Vagina (tissue), 2 donors: ENCODE data around the gene GYPC. TPM values are rescaled to one million over a fixed set of nuclear protein-coding genes. Genes with fewer than 3 reads are reported as not detected.

Source experiments
- DNase-seq, 2 donors: peaks; one replicate each; pipeline ENCODE4 v3.0.0-alpha.2; 2017; ENCODE audit errors: extremely low spot score in 2 of 2
- H3K27ac ChIP-seq: fragments of 200-600 bp; sonication (generic); one replicate; pipeline ENCODE4 v1.5.1; 2019
- H3K27me3 ChIP-seq: fragments of 200-600 bp; sonication (generic); one replicate; pipeline ENCODE4 v1.5.1; 2019
- H3K36me3 ChIP-seq, 2 donors: fragments of 200-600 bp; sonication (generic); one replicate each; pipeline ENCODE4 v1.5.1; 2017 to 2019
- H3K4me1 ChIP-seq: fragments of 200-600 bp; sonication (generic); one replicate; pipeline ENCODE4 v1.5.1; 2019
- H3K4me3 ChIP-seq, 2 donors: fragments of 200-600 bp; sonication (generic); 1 replicate in 1 of 2; 2 replicates in 1 of 2; pipeline ENCODE4 v1.5.1; 2016 to 2019
- H3K9me3 ChIP-seq: fragments of 200-600 bp; sonication (generic); one replicate; pipeline ENCODE4 v1.5.1; 2019
- POLR2A ChIP-seq, 2 donors: fragments of 450-650 bp; IDR thresholded peaks; one replicate each; pipeline ENCODE4 v1.6.1; 2017; ENCODE audit warnings: antibody characterized with exemption in 2 of 2, mild to moderate bottlenecking in 2 of 2, moderate library complexity in 2 of 2
- POLR2AphosphoS5 ChIP-seq, 2 donors: sonication (generic); formaldehyde crosslinking; IDR thresholded peaks; one replicate each; pipeline ENCODE4 v1.9.0; 2017; ENCODE audit warnings: antibody characterized with exemption in 2 of 2, mild to moderate bottlenecking in 2 of 2, low read depth in 1 of 2; ENCODE audit not compliant: insufficient read depth in 1 of 2
- intact Hi-C: fragments of 100-400 bp; cut with DNase I; formaldehyde crosslinking; loops from one replicate; pipeline ENCODE4 v1.15.1; 2023
- total RNA-seq: library from RNA; depleted of rRNA; stranded (reverse); fragments of >200 nt; gene quantifications from one replicate; pipeline ENCODE4 v1.2.3, GENCODE V29; 2016
- TF ChIP-seq, protein P1 (sequence below), 3 experiments: fragments of 450-650 bp in 2 of 3; fragments of 200-600 bp in 1 of 3; sonication (generic) in 1 of 3; IDR thresholded peaks; one replicate each; pipeline ENCODE4 v1.5.1; 2017 to 2019; ENCODE audit warnings: antibody characterized with exemption in 3 of 3, mild to moderate bottlenecking in 2 of 3, moderate library complexity in 2 of 3

GYPC gene
- total RNA-seq, 1 donor from 2014 or later, result 84.2 TPM

DNA sequence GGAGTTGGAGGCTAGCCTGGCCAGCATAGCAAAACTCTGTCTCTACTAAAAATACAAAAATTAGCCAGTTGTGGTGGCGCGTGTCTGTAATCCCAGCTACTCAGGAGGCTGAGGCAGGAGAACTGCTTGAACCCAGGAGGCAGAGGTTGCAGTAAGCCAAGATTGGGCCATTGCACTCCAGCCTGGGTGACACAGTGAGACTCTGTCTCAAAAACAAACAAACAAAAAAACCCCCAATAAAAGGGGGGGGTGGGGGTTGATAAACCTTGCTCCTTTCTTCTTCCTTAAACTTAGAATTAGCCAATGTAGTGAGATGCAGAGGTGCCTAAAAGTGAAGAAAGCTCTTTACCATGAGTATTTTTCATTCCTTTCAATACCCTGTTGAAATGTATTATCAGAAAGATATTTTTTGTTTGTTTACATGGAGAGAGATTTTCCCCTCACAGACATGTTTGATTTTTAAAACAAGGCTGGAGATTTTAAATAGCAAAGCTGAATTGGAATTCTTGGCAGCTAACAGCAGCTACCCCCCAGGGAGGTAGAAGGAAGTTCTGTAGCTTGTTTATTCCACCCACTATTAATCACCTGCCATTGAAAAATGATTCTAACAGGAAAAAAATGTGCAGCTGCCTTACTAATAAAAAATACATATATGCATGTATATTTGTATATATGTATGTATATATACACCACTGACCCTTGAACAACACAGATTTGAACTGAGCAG is 48.6 kb downstream of the GYPC start:
- intact Hi-C loops, result no loop called here
- Histone ChIP-seq H3K27ac (no peak overlapping the region), H3K4me3 (no peak overlapping the region), H3K9me3 (no peaks in the 10 kb centered on the region), H3K4me1 (peaks cover 12% of the 10 kb centered on the region), H3K36me3 (no peaks in the 10 kb centered on the region), H3K27me3 (no peaks in the 10 kb centered on the region)
- DNase-seq, result no peak
- TF ChIP-seq POLR2AphosphoS5 (IDR thresholded peaks at IDR 0.05; ENCODE audit: insufficient read depth in 1 of 2, low read depth in 1 of 2) (no peak), POLR2A (IDR thresholded peaks at IDR 0.05) (no peak)
- TF ChIP-seq, protein P1, sequence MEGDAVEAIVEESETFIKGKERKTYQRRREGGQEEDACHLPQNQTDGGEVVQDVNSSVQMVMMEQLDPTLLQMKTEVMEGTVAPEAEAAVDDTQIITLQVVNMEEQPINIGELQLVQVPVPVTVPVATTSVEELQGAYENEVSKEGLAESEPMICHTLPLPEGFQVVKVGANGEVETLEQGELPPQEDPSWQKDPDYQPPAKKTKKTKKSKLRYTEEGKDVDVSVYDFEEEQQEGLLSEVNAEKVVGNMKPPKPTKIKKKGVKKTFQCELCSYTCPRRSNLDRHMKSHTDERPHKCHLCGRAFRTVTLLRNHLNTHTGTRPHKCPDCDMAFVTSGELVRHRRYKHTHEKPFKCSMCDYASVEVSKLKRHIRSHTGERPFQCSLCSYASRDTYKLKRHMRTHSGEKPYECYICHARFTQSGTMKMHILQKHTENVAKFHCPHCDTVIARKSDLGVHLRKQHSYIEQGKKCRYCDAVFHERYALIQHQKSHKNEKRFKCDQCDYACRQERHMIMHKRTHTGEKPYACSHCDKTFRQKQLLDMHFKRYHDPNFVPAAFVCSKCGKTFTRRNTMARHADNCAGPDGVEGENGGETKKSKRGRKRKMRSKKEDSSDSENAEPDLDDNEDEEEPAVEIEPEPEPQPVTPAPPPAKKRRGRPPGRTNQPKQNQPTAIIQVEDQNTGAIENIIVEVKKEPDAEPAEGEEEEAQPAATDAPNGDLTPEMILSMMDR (IDR thresholded peaks at IDR 0.05), result no peak

DNA sequence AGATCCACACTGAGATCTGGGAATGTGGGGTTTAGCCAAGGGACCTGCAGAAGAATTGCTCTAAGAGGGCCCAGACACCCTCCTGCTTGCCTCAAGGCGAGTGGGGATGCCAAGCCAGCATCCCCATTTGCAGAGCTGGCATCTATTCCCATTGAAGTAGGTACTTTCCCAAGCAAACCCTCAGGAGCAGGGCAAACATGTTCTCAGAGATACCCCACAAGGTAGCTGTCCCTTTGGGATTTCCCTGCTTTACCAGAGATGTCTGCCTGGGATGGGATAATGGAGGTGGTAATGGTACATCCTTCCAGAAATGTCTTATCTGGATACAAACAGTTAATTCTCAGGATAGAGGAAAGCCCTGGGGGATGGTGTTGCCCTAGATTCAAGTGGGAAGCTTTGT is 51.2 kb downstream of the GYPC start:
- intact Hi-C loops, result no loop called here
- Histone ChIP-seq H3K27ac (no peak overlapping the region), H3K27me3 (no peaks in the 10 kb centered on the region), H3K4me1 (peaks cover 8% of the 10 kb centered on the region), H3K4me3 (no peak overlapping the region), H3K9me3 (no peaks in the 10 kb centered on the region), H3K36me3 (no peaks in the 10 kb centered on the region)
- TF ChIP-seq, protein P1 (IDR thresholded peaks at IDR 0.05), result no peak
- TF ChIP-seq POLR2A (IDR thresholded peaks at IDR 0.05) (no peak), POLR2AphosphoS5 (IDR thresholded peaks at IDR 0.05; ENCODE audit: insufficient read depth in 1 of 2, low read depth in 1 of 2) (no peak)
- peak; percentile 43 to 64 for DNase-seq

DNA sequence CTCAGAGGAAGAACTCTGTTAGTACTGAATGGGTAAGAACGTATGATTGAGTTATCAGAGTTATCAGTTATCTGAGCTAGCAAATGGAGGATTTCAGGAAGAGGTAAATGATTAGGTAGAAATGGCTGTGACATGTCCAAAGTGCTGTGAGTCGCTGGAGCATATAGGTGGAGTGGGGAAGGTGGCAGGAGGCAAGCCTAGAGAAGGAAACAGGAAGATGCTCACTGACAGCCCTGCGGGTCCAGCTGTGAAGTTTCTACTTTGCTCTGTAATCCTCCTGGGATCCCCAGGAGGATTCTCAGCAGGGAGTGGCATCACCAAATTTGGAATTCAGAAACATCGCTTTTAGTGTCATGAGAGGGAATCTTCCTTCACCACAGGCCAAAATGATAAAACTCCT is 52.0 kb downstream of the GYPC start:
- Histone ChIP-seq H3K27me3 (no peaks in the 10 kb centered on the region), H3K4me1 (peaks cover 6% of the 10 kb centered on the region), H3K4me3 (no peak overlapping the region), H3K27ac (no peak overlapping the region), H3K9me3 (no peaks in the 10 kb centered on the region), H3K36me3 (no peaks in the 10 kb centered on the region)
- peak; percentile 18 to 19 for DNase-seq
- intact Hi-C loops, result no loop called here
- TF ChIP-seq, protein P1 (IDR thresholded peaks at IDR 0.05), result no peak
- TF ChIP-seq POLR2AphosphoS5 (IDR thresholded peaks at IDR 0.05; ENCODE audit: insufficient read depth in 1 of 2, low read depth in 1 of 2), result no peak
- TF ChIP-seq POLR2A (IDR thresholded peaks at IDR 0.05), result no peak

DNA sequence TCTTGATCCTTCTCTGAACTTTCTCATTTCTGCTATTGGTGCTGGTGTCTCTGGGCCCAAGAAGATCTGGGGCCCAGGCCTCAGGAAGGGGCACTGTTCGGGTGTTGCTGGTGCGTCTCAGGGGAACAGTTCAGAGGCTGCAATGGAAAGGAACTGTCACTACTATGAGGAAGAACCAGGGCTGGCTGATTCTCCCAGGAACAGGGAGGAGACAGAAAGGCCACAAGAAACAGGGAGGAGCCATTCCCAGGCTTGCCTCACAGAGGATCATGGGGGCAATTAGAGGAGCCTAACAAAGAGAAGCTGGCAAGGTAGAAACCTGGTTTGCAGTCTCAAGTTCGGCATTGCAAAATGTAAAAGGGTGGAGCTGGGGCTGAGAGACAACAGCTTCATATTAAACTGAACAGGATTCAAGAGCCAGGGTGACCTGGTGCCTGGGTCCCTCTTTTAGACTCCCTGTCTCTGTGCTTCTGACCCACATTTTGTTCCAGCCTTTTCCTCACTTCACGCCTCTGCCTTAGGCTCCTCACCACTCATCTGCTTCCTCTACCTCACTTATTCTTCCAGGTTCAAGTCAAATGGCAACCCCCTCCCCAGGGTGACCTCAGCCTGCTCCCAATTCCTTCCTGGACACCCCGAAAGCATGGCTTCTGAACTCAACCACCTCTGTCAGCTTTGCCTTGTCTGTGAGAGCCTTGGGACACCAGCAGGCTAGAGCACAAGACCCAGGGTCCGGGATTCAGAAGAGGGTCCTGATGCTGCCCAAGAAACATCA is 58.4 kb downstream of the GYPC start:
- Histone ChIP-seq H3K36me3 (no peaks in the 10 kb centered on the region), H3K4me3 (no peak overlapping the region), H3K27ac (no peak overlapping the region), H3K4me1 (no peaks in the 10 kb centered on the region), H3K9me3 (no peaks in the 10 kb centered on the region), H3K27me3 (no peaks in the 10 kb centered on the region)
- intact Hi-C loops, result no loop called here
- TF ChIP-seq, protein P1 (IDR thresholded peaks at IDR 0.05), result no peak
- TF ChIP-seq POLR2A (IDR thresholded peaks at IDR 0.05) (no peak), POLR2AphosphoS5 (IDR thresholded peaks at IDR 0.05; ENCODE audit: insufficient read depth in 1 of 2, low read depth in 1 of 2) (no peak)
- DNase-seq, result peak; percentile 65 to 89

DNA sequence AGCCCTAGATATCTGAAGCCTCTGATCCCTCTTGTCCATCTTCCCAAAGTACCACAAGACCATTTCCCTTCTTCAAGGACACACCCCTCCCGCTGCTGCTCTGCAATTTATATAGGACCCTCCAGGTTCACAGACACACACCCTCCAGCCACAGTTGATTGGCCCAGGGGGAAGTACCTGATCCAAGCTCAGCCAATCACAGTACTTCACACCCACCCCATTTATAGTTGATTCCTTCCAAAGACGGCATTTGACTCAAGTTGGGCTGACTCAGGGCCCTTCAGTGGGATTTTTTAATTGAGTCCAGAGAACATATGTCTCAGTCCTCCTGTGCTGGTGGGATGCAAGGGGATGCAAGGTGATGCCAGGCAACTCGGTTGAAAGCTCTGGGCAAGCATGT is 59.2 kb downstream of the GYPC start:
- DNase-seq, result peak; percentile 55 to 64
- no peaks in the 10 kb centered on the region for H3K27me3 ChIP-seq
- no peaks in the 10 kb centered on the region for H3K36me3 ChIP-seq
- no peak overlapping the region for H3K4me3 ChIP-seq
- H3K27ac ChIP-seq, result no peak overlapping the region
- H3K4me1 ChIP-seq, result no peaks in the 10 kb centered on the region
- TF ChIP-seq POLR2A (IDR thresholded peaks at IDR 0.05) (no peak), POLR2AphosphoS5 (IDR thresholded peaks at IDR 0.05; ENCODE audit: insufficient read depth in 1 of 2, low read depth in 1 of 2) (no peak)
- intact Hi-C loops, result no loop called here
- no peaks in the 10 kb centered on the region for H3K9me3 ChIP-seq
